HCT116 (cell line): ENCODE data around the gene FAM168B. TPM values are rescaled to one million over a fixed set of nuclear protein-coding genes. Genes with fewer than 3 reads are reported as not detected.

ENCODE experiments used
- ATAC-seq: fragments of 200-7000 bp; cut with Tn5 transposase; 2 replicates; pipeline ENCODE4 v1.9.1; 2020; ENCODE audit warnings: mild to moderate bottlenecking, moderate library complexity
- BruUV-seq: library from RNA; stranded (reverse); fragments of 400-500 nt; replicated peaks from 2 replicates; lab custom pipeline; 2021; lab: Mats Ljungman, UMichigan
- CTCF ChIA-PET: fragments of 300-600 bp; sonication (Branson Sonifier 250); formaldehyde crosslinking; loops from one replicate; lab custom pipeline; 2021; ENCODE audit warnings: antibody characterized with exemption; lab: Charles Lee
- POLR2A ChIA-PET: fragments of 300-600, 350-600 bp; sonication (Branson Sonifier 250); formaldehyde crosslinking; loops from one replicate; lab custom pipeline; 2021; ENCODE audit warnings: antibody characterized with exemption; lab: Charles Lee
- RAD21 ChIA-PET, 2 experiments: fragments of 300-600 bp; sonication (Branson Sonifier 250); formaldehyde crosslinking; loops; one replicate each; lab custom pipeline; 2023; ENCODE audit warnings: low total read pairs in 2 of 2; ENCODE audit not compliant: uncharacterized antibody in 2 of 2, unreplicated experiment in 2 of 2, low non-redundant PET in 1 of 2; lab: Charles Lee
- DNase-seq: peaks from one replicate; pipeline ENCODE4 v3.0.0-alpha.2; 2010; ENCODE audit warnings: low read depth, low spot score
- H2AFZ ChIP-seq: fragments of 200-600 bp; shearing (Covaris generic), sonication (generic); 2 replicates; pipeline ENCODE4 v1.6.1; 2017; ENCODE audit warnings: low read depth, mixed run types, mixed read lengths, antibody characterized with exemption, low read length; ENCODE audit not compliant: poor library complexity, severe bottlenecking
- H3K27ac ChIP-seq: 2 replicates; pipeline ENCODE4 v1.5.1; 2012; ENCODE audit warnings: low read depth, low read length
- H3K27me3 ChIP-seq: fragments of 200-600 bp; sonication (generic); 2 replicates; pipeline ENCODE4 v1.6.1; 2016; ENCODE audit warnings: mixed run types, low read length, mixed read lengths; ENCODE audit not compliant: insufficient read depth
- H3K36me3 ChIP-seq, 2 experiments: fragments of 200-500 bp in 1 of 2; fragments of 200-600 bp in 1 of 2; sonication (Bioruptor generic) in 1 of 2; sonication (generic) in 1 of 2; 2 replicates each; pipeline versions ENCODE4 v1.5.1 to v1.6.1; 2014 to 2016; ENCODE audit warnings: low read length in 2 of 2, inconsistent platforms in 1 of 2, mixed read lengths in 1 of 2, mixed run types in 1 of 2; ENCODE audit not compliant: insufficient read depth in 2 of 2, control insufficient read depth in 1 of 2
- H3K4me1 ChIP-seq, 2 experiments: fragments of 200-600 bp in 1 of 2; sonication (generic) in 1 of 2; 2 replicates each; pipeline versions ENCODE4 v1.5.1 to v1.6.1; 2012 to 2017; ENCODE audit warnings: low read length in 2 of 2, inconsistent platforms in 1 of 2, mild to moderate bottlenecking in 1 of 2, mixed read lengths in 1 of 2, mixed run types in 1 of 2, moderate library complexity in 1 of 2; ENCODE audit not compliant: insufficient read depth in 2 of 2, control insufficient read depth in 1 of 2
- H3K4me2 ChIP-seq: fragments of 200-600 bp; sonication (generic); 2 replicates; pipeline ENCODE4 v1.6.1; 2017; ENCODE audit warnings: mixed run types, low read length, mixed read lengths
- H3K4me3 ChIP-seq, 2 experiments: fragments of 200-600 bp in 1 of 2; sonication (generic) in 1 of 2; replicated peaks in 1 of 2; 2 replicates each; pipeline ENCODE4 v1.5.1; 2011 to 2016; ENCODE audit warnings: low read length in 2 of 2, control low read depth in 1 of 2, low read depth in 1 of 2, mild to moderate bottlenecking in 1 of 2, mixed read lengths in 1 of 2, mixed run types in 1 of 2
- H3K79me2 ChIP-seq: fragments of 200-600 bp; sonication (generic); 2 replicates; pipeline ENCODE4 v1.6.1; 2017; ENCODE audit warnings: mild to moderate bottlenecking, mixed run types, low read length, moderate library complexity, mixed read lengths; ENCODE audit not compliant: insufficient read depth
- H3K9ac ChIP-seq: fragments of 200-600 bp; sonication (generic); 2 replicates; pipeline ENCODE4 v1.6.1; 2016; ENCODE audit warnings: low read length, mixed read lengths
- H3K9me2 ChIP-seq: fragments of 200-600 bp; sonication (generic), shearing (Covaris generic); 2 replicates; pipeline ENCODE4 v1.6.1; 2017; ENCODE audit warnings: mixed run types, mild to moderate bottlenecking, moderate library complexity; ENCODE audit not compliant: insufficient read depth
- H3K9me3 ChIP-seq, 2 experiments: fragments of 200-500 bp in 1 of 2; fragments of 200-600 bp in 1 of 2; sonication (Bioruptor generic) in 1 of 2; sonication (generic) in 1 of 2; 2 replicates each; pipeline ENCODE4 v1.6.1; 2014 to 2017; ENCODE audit warnings: low read length in 2 of 2, mixed read lengths in 2 of 2, inconsistent platforms in 1 of 2, low read depth in 1 of 2, mild to moderate bottlenecking in 1 of 2, mixed run types in 1 of 2, moderate library complexity in 1 of 2; ENCODE audit not compliant: control insufficient read depth in 1 of 2, insufficient read depth in 1 of 2
- H4K20me1 ChIP-seq: fragments of 200-600 bp; sonication (generic), shearing (Covaris generic); 2 replicates; pipeline ENCODE4 v1.6.1; 2017; ENCODE audit warnings: mixed run types, mild to moderate bottlenecking, moderate library complexity; ENCODE audit not compliant: insufficient read depth
- ATF3 ChIP-seq: IDR thresholded peaks from 2 replicates; pipeline ENCODE4 v1.6.1; 2012
- CBX3 ChIP-seq: IDR thresholded peaks from 2 replicates; pipeline ENCODE4 v1.6.1; 2012; ENCODE audit warnings: low read depth
- EGR1 ChIP-seq: IDR thresholded peaks from 2 replicates; pipeline ENCODE4 v1.6.1; 2012; ENCODE audit warnings: low read depth
- EZH2 ChIP-seq: fragments of 200-600 bp; sonication (generic); IDR thresholded peaks from 2 replicates; pipeline ENCODE4 v1.6.1; 2017; ENCODE audit warnings: antibody characterized with exemption, mixed run types
- EZH2phosphoT487 ChIP-seq: fragments of 200-600 bp; IDR thresholded peaks from 2 replicates; pipeline ENCODE4 v1.6.1; 2018; ENCODE audit warnings: antibody characterized with exemption, borderline replicate concordance
- FOSL1 ChIP-seq: IDR thresholded peaks from 2 replicates; pipeline ENCODE4 v1.6.1; 2012; ENCODE audit warnings: low read depth
- JUND ChIP-seq: IDR thresholded peaks from 2 replicates; pipeline ENCODE4 v1.6.1; 2012
- MAX ChIP-seq: IDR thresholded peaks from 2 replicates; pipeline ENCODE4 v1.6.1; 2012
- POLR2A ChIP-seq: IDR thresholded peaks from 2 replicates; pipeline ENCODE4 v1.7.0; 2011; ENCODE audit warnings: borderline replicate concordance; ENCODE audit not compliant: insufficient read depth, insufficient read length; ENCODE audit errors: extremely low read depth
- RAD21 ChIP-seq: IDR thresholded peaks from 2 replicates; pipeline ENCODE4 v1.6.1; 2012; ENCODE audit warnings: low read depth, mild to moderate bottlenecking
- SRF ChIP-seq: IDR thresholded peaks from 2 replicates; pipeline ENCODE4 v1.6.1; 2012; ENCODE audit warnings: low read depth
- TCF7L2 ChIP-seq: IDR thresholded peaks from 2 replicates; pipeline ENCODE4 v1.7.0; 2011; ENCODE audit warnings: borderline replicate concordance, inconsistent platforms; ENCODE audit not compliant: insufficient read depth, insufficient read length; ENCODE audit errors: extremely low read depth
- YY1 ChIP-seq: IDR thresholded peaks from 2 replicates; pipeline ENCODE4 v1.6.1; 2011; ENCODE audit warnings: low read length, low read depth, moderate library complexity, mild to moderate bottlenecking; ENCODE audit not compliant: insufficient replicate concordance; ENCODE audit errors: extremely low read depth
- ZBTB33 ChIP-seq: IDR thresholded peaks from 2 replicates; pipeline ENCODE4 v1.6.1; 2011; ENCODE audit warnings: mild to moderate bottlenecking, low read length, moderate library complexity; ENCODE audit not compliant: insufficient replicate concordance; ENCODE audit errors: extremely low read depth
- ZFX ChIP-seq: fragments of 450-650 bp; IDR thresholded peaks from 2 replicates; pipeline ENCODE4 v1.6.1; 2017
- ZNF274 ChIP-seq: fragments of 200-500 bp; sonication (Bioruptor generic); IDR thresholded peaks from 2 replicates; pipeline ENCODE4 v1.6.1; 2014; ENCODE audit warnings: mild to moderate bottlenecking, low read depth, low read length, inconsistent platforms
- intact Hi-C: fragments of 100-400 bp; cut with micrococcal nuclease; formaldehyde crosslinking; loops from 2 replicates; pipeline ENCODE4 v1.10.0; 2022
- total RNA-seq: library from RNA; stranded (reverse); gene quantifications from one replicate; pipeline ENCODE4 v1.2.1, GENCODE V29; 2021; ENCODE audit not compliant: unreplicated experiment

Gene FAM168B
- total RNA-seq, 1 experiment from 2014 or later = 94.5 TPM

GRCh38 chr2:131035826-131036231, 57.4 kb downstream of the FAM168B start:
- BruUV-seq = no TSS peak
- Histone ChIP-seq H3K27me3 (no peaks in the 10 kb centered on the region), H3K4me2 (no peak overlapping the region), H3K4me1 (no peaks in the 10 kb centered on the region), H3K4me3 (no peak overlapping the region), H3K9me2 (no peaks in the 10 kb centered on the region), H3K27ac (no peak overlapping the region), H3K9me3 (no peaks in the 10 kb centered on the region), H2AFZ (no peak overlapping the region), H3K36me3 (no peaks in the 10 kb centered on the region), H3K9ac (no peak overlapping the region), H3K79me2 (no peaks in the 10 kb centered on the region), H4K20me1 (no peaks in the 10 kb centered on the region)
- CTCF ChIA-PET = no interaction called here
- TF ChIP-seq EZH2 (no peak), EZH2phosphoT487 (no peak), ZFX (no peak), POLR2A (no peak), ZNF274 (no peak), FOSL1 (no peak), ATF3 (no peak), JUND (no peak), SRF (no peak)
- POLR2A ChIA-PET = no interaction called here
- ATAC-seq (no peak), DNase-seq (no peak)
- RAD21 ChIA-PET = no interaction called here
- intact Hi-C loops = no loop called here

- no TSS peak for BruUV-seq
- Histone ChIP-seq H3K79me2 (no peaks in the 10 kb centered on the region), H3K36me3 (no peaks in the 10 kb centered on the region), H3K9ac (no peak overlapping the region), H3K4me2 (no peak overlapping the region), H2AFZ (no peak overlapping the region), H3K9me3 (no peaks in the 10 kb centered on the region), H3K9me2 (no peaks in the 10 kb centered on the region), H3K4me3 (no peak overlapping the region), H3K27me3 (no peaks in the 10 kb centered on the region), H3K4me1 (no peaks in the 10 kb centered on the region), H3K27ac (no peak overlapping the region), H4K20me1 (no peaks in the 10 kb centered on the region)
- CTCF ChIA-PET = no interaction called here
- DNase-seq = no peak
- RAD21 ChIA-PET = no interaction called here
- intact Hi-C loops = no loop called here
- POLR2A ChIA-PET = no interaction called here
- TF ChIP-seq ATF3 = no peak
- no peak for TF ChIP-seq JUND
- no peak for TF ChIP-seq CBX3
- TF ChIP-seq RAD21 = no peak
- no peak for TF ChIP-seq ZFX
- no peak for TF ChIP-seq YY1
- no peak for TF ChIP-seq MAX
- TF ChIP-seq FOSL1 = no peak
- no peak for TF ChIP-seq TCF7L2
- no peak for TF ChIP-seq EGR1
- no peak for TF ChIP-seq ZNF274
- TF ChIP-seq ZBTB33 = no peak
- no peak for ATAC-seq
Observed at GRCh38 chr2:131035112-131035825, 58.0 kb downstream of the FAM168B start.
